GM21447 (cell line): ENCODE measurements around the gene NIPAL3.

Experiments used
- ATAC-seq: cut with Tn5 transposase; IDR thresholded peaks from one replicate; pipeline ENCODE4 v1.9.1; 2021; ENCODE audit not compliant: unreplicated experiment

Gene NIPAL3

GRCh38 chr1:24415334-24415909 lies at the start of gene NIPAL3:
TSS of gene NIPAL3 (plus strand) at chr1:24415802. CDS start at chr1:24419548, 3,746 bp downstream.
- ATAC-seq, result peak; percentile 95

- ATAC-seq, result no peak
Measured at GRCh38 chr1:24366707-24367106, 48.9 kb upstream of the NIPAL3 start.

GRCh38 chr1:24369199-24369598 lies 46.4 kb upstream of the NIPAL3 start:
- no peak for ATAC-seq

GRCh38 chr1:24369801-24370200 lies 45.8 kb upstream of the NIPAL3 start:
- ATAC-seq, result no peak

- peak; percentile 76 for ATAC-seq
Measured at GRCh38 chr1:24373044-24373443, 42.6 kb upstream of the NIPAL3 start.

- no peak for ATAC-seq
Measured at GRCh38 chr1:24373710-24374109, 41.9 kb upstream of the NIPAL3 start.

GRCh38 chr1:24374891-24375786 lies 40.5 kb upstream of the NIPAL3 start:
- no peak for ATAC-seq

- ATAC-seq, result no peak
Measured at GRCh38 chr1:24379733-24380315, 35.8 kb upstream of the NIPAL3 start.

GRCh38 chr1:24380508-24380907 lies 35.1 kb upstream of the NIPAL3 start:
- no peak for ATAC-seq

GRCh38 chr1:24381256-24381655 lies 34.3 kb upstream of the NIPAL3 start:
- ATAC-seq, result no peak

- no peak for ATAC-seq
Measured at GRCh38 chr1:24382165-24382577, 33.4 kb upstream of the NIPAL3 start.

- ATAC-seq, result no peak
Measured at GRCh38 chr1:24383381-24383940, 32.1 kb upstream of the NIPAL3 start.

- no peak for ATAC-seq
Measured at GRCh38 chr1:24384251-24385090, 31.1 kb upstream of the NIPAL3 start.

- ATAC-seq, result no peak
Measured at GRCh38 chr1:24385160-24385940, 30.3 kb upstream of the NIPAL3 start.

GRCh38 chr1:24386241-24386640 lies 29.4 kb upstream of the NIPAL3 start:
- no peak for ATAC-seq

GRCh38 chr1:24386931-24387330 lies 28.7 kb upstream of the NIPAL3 start:
- no peak for ATAC-seq

GRCh38 chr1:24387636-24388175 lies 27.9 kb upstream of the NIPAL3 start:
- ATAC-seq, result no peak

- ATAC-seq, result no peak
Measured at GRCh38 chr1:24388331-24388885, 27.2 kb upstream of the NIPAL3 start.

GRCh38 chr1:24389231-24389678 lies 26.3 kb upstream of the NIPAL3 start:
- no peak for ATAC-seq
